AG09309 (cell line): ENCODE results near the gene ELAC1.
A peak's percentile ranks its signal among the peaks of the same experiment; 100 is the strongest.

ENCODE experiments used
- DNase-seq: peaks from one replicate; pipeline ENCODE4 v3.0.0-alpha.2; 2010; ENCODE audit warnings: low read depth
- H3K4me3 ChIP-seq: 2 replicates; pipeline ENCODE4 v1.5.1; 2011; ENCODE audit warnings: mild to moderate bottlenecking, low read depth, low read length, moderate library complexity; ENCODE audit not compliant: control insufficient read depth
- TF ChIP-seq, protein P1 (sequence below): IDR thresholded peaks from 2 replicates; pipeline ENCODE4 v1.5.1; 2011; ENCODE audit warnings: mild to moderate bottlenecking, low read depth, low read length, inconsistent platforms; ENCODE audit not compliant: insufficient read depth, control insufficient read depth; ENCODE audit errors: missing control alignments

Gene ELAC1

DNA sequence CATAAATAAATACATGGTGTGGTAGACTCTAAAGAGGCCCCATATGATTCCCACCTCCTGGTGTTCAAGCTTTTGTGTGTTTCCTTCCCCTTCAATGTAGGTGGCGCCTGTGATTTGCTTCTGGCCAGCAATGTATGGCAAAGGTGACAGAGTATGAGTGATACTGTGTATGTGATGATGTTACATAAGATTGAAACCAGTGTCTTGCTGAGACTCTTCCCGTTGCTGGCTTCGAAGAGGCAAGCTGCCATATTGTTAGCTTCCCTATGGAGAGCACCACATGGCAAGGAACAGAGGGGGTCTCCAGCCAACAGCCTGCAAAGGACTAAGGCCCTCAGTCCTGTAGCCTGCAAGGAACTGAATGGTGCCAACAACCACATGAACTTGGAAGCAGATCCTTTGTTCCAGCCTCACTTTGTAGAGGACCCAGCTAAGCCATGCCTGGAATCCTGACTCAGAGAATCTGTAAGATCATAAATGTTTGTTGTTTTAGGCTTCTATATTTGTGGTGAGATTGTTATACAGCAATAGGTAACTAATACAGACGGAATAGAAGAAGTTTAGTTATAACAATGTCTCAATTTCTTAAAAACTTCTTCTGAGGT lies 60.5 kb downstream of the ELAC1 start:
- TF ChIP-seq, protein P1, sequence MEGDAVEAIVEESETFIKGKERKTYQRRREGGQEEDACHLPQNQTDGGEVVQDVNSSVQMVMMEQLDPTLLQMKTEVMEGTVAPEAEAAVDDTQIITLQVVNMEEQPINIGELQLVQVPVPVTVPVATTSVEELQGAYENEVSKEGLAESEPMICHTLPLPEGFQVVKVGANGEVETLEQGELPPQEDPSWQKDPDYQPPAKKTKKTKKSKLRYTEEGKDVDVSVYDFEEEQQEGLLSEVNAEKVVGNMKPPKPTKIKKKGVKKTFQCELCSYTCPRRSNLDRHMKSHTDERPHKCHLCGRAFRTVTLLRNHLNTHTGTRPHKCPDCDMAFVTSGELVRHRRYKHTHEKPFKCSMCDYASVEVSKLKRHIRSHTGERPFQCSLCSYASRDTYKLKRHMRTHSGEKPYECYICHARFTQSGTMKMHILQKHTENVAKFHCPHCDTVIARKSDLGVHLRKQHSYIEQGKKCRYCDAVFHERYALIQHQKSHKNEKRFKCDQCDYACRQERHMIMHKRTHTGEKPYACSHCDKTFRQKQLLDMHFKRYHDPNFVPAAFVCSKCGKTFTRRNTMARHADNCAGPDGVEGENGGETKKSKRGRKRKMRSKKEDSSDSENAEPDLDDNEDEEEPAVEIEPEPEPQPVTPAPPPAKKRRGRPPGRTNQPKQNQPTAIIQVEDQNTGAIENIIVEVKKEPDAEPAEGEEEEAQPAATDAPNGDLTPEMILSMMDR, result no peak
- no peak overlapping the region for H3K4me3 ChIP-seq
- no peak for DNase-seq

DNA sequence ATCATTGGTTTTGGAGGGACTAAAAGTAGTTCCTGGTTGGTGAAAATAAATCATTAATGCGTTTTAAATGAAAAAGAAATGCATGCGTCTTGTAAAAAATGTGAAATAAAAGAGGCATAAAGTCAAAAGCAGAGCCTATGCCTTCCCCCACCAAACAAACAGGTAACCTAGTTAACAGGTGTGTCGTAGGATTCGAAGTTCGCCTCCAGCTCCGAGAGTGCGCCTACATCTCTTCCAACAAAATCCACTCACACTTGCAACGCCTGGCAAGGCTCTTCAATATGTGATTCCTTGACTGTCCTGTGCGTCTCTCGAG lies 61.5 kb downstream of the ELAC1 start:
- peak overlapping the region; percentile 83 for H3K4me3 ChIP-seq

DNA sequence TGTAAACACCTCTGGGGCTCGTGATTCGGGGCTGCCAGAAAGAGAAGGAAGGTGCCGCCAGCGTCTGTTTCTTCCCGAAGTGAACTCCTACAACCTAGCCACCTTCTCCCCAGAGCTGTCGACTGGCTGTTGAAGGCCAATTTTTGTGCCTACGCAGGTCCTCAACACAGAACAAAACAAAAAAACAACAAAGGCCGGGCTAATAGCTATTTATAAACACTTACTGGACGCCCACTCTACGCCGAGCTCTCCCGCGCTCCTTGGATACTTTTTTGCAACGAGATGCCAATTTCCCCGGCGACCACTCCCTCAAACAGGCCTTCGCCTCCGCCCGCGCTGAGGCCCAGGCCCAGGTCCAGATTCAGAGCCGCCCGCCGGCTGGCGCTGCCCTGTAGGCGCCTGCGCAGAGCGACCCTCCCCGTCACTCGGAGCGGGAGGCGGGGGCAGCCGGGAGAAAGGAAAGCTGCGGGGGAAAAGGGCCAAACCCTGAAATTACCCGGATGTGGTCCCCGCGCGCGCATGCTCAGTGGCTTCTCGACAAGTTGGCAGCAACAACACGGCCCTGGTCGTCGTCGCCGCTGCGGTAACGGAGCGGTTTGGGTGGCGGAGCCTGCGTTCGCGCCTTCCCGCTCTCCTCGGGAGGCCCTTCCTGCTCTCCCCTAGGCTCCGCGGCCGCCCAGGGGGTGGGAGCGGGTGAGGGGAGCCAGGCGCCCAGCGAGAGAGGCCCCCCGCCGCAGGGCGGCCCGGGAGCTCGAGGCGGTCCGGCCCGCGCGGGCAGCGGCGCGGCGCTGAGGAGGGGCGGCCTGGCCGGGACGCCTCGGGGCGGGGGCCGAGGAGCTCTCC lies 62.1 kb downstream of the ELAC1 start, which contains the start of gene SMAD4:
SMAD4 (plus strand) TSS at position 520 of the 843 bp plus-strand sequence. CDS start 16,834 bp downstream, outside the sequence.
- TF ChIP-seq, protein P1, result no peak
- peak within 1 kb of the TSS; percentile 83 for H3K4me3 ChIP-seq

More for the DNA sequence above, 61.5 kb downstream of the ELAC1 start:
- TF ChIP-seq, protein P1, result no peak
- DNase-seq, result no peak

DNA sequence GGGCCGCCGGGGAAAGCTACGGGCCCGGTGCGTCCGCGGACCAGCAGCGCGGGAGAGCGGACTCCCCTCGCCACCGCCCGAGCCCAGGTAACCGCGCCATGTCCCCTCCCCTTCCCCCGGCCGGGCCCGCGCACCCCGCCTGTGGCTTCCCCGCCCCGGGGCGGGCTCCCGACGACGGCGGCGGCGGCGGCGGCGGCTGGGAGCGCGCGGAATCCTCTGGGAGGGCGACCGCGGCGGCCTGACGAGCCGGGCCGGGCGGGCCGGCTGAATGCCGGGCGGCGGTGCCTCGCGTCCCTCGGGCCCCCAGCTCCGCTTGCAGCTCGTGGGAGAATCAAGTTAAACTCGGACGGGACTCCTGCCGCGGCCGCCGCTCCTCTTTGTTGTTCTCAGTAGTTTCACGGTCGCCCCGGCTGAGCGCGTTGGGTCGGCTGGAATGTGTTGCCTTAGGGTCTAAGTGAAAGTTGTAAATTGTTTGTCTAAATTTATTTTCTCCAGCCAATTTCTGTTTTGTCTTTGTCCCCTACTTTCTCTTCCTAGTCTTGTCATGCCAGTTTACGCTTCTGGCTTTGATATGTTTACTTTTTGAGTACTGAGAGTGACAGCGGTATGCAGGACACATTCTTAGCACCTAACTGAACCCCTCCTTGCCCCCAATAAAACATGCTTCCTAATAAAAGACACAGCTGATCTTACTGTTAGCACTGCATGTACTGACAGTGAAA lies 62.9 kb downstream of the ELAC1 start:
- H3K4me3 ChIP-seq, result peak overlapping the region; percentile 83
- no peak for DNase-seq
- TF ChIP-seq, protein P1, result no peak

More for the DNA sequence above, 62.1 kb downstream of the ELAC1 start, which contains the start of gene SMAD4:
- DNase-seq, result peak; percentile 81

DNA sequence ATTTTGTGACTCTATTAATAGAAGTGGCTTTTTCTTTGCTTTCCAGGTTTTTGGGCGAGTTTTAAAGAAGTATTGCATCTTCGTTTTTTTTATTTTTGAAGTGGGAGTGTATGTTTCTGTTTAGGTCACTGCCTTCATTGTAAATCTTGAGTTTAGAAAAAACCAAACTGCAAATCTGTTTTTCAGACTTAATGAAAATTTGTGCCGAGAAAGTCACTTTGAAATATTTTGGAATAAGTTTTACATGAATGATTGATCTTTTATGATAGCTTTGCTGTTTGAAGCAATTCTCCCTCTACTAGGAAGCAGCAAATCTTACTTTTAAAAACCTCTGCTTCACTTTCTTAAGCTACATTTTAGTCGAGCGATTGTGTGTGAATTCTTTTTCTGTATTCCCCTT lies 64.4 kb downstream of the ELAC1 start:
- H3K4me3 ChIP-seq, result peak overlapping the region; percentile 11
- TF ChIP-seq, protein P1, result no peak
- DNase-seq, result no peak

DNA sequence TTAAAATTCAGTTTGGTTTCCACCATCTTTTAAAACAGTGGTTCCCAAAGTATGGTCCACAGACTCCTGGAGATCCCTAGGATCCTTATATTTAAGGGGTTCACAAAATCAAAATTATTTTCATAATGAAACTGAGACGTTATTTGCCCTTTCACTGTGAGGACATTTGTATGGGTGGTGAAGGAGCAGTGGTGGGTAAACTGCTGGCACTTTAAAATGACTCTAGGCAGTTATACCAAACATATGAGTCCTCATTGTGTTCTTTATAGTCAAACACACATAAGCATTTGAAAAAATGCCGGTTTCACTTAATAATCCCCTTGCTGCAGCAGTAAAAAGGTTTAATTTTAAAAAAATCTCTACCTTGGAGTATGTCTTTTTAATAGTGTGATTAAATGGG lies 69.4 kb downstream of the ELAC1 start:
- H3K4me3 ChIP-seq, result no peak overlapping the region
- TF ChIP-seq, protein P1, result no peak
- DNase-seq, result no peak
